NCI-H524 (cell line): ENCODE measurements around the gene HSD3B7.
"Not testable (repeated sequence)": the region's sequence is repeated elsewhere in the genome, so short reads cannot be mapped to it uniquely, and the experiment has no call there.

ENCODE experiments used
- DNase-seq, 2 experiments: peaks; one replicate each; lab custom pipeline; 2025; lab: John Stamatoyannopoulos, UW

The HSD3B7 gene

DNA sequence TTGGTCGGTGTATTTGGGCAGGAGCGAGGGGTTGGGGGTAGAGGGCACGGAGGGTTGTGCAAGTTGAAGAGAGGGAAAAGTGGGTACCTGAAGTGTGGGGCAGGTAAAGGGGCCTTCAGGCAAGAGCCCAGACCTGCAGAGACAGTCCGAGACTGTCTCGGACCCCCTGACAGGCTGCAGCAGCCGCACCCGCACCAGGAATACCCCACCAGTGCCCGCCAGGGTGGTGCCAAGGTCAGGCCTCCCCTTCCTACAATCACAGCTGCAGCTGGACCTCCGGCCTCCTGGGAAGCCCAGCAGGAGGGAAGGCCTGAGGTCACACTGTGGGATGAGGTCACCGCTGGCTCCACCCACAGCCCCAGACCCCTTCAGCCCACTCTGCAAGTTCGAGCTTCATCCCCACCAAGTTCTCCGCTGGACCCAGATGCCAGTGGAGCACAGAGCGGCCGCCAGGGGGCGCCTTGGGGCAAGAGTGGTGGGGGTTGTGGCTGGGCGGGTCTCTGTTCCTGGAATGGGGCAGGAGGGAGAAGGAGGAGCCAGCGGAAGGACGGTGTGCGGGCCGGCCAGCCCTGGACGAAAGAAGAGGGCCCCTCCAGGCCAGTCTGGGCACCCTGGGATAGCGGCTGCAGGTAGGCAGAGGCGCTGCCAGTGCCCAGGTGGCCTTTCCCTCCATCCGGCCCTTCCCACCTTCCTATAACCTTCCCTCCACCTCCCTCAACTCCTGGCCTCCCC lies at the start of gene HSD3B7:
TSS of gene HSD3B7 (plus strand) at position 539 of the 732 bp plus-strand sequence. CDS start 452 bp downstream, outside the sequence.
- peak; percentile 63 to 75 for DNase-seq

DNA sequence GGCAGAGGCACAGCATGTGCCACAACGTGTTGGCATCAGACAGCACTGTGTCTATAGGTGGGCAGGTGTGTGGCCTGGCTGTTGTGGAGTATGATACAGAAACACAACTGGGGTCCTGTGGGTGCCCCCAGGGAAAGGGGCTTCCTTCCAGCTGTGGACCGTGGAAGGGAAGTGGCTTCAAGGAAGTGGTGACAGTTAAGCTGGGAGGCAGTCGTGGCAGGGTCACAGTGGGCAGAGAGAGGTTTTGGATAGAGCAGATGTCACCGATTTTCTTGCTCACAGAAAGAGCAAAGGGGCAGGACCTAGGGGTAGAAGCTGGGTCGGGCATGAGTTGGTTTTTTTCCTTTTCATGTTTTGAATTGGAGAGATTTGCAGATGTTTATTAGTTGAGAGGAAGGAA lies 47.3 kb upstream of the HSD3B7 start:
- DNase-seq = no peak

DNA sequence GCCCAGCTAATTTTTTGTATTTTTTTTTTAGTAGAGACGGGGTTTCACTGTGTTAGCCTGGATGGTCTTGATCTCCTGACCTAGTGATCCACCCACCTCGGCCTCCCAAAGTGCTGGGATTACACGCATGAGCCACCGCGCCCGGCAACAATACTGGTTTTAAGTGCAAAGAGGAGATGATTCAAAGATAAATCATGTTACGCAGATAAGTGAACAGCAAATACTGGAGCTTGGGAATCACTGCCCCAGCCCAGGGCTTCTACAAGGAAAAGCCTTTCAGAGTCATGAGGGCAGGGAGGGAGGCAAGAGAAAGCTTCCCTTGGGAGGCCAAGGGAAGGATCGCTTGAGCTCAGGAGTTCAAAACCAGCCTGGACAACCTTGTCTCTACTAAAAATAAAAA lies 45.4 kb upstream of the HSD3B7 start:
- not testable (repeated sequence) for DNase-seq

- peak; percentile 21 to 63 for DNase-seq
These were observed 43.2 kb upstream of the HSD3B7 start for GRCh38 chr16:30941600-30942425.

DNA sequence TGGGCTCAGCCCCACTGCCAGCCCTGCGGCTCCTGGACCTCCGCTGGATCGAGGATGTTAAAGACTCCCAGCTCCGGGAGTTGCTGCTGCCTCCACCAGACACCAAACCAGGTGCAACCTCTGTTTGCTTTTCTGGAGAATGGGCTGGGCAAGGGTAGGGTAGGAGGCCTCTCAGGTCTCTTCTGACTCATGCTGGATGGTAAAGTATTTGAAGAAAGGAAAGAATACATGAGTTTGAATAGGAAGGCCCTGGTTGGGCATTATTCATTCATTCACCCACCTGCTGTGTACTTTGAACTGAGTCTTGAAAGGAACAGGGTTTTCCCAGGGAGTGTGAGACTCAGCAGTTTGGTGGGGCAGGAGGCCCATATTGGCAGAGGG lies 42.6 kb upstream of the HSD3B7 start:
- no peak for DNase-seq

GRCh38 chr16:30944352-30944751 lies 40.7 kb upstream of the HSD3B7 start:
- DNase-seq = no peak

DNA sequence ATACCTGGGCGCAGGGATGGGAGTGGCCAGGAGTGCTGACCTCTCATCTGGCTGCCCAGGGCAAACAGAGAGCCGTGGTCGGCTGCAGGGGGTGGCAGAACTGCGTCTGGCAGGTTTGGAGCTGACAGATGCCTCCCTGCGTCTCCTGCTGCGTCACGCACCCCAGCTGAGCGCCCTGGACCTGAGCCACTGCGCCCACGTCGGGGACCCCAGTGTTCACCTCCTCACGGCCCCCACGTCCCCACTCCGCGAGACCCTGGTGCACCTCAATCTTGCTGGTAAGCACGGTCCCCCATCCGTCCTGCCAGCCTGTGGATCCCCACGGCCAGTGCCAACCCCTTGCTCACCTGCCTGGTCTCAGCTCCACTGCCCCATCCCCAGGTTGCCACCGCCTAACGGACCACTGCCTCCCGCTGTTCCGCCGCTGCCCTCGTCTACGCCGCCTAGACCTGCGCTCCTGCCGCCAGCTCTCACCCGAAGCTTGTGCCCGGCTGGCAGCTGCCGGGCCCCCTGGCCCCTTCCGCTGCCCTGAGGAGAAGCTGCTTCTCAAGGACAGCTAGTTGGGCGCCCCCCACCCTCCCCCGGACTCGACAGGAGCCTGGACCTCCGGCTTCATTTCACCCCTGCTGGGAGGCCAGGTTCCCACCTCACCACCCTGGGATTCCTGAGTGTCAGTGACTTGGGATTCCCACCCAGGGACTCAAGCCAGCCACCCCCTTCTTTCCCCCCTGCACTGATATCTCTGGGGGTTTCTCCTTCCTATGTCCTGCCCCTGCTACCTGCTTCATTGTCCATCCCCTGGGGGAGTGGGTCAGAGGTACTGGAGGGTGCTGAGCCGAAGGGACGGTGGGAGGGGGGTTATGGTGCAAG lies 38.1 kb upstream of the HSD3B7 start:
- no peak for DNase-seq

DNA sequence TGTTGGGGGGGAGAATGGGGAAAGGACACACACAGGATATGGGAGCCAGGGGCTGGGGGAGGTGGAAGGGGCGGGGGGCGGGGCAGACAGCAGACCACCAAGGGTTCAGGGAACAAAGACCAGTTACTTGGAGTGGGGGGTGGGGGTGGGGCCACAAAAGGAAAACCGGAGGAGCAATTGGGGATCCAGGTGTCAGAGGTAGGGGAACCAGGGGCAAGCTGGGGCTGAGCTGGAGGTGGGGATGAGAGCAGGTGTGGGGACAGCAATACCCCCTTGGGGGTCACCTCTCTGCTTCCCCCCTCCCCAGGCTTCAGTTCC lies 37.5 kb upstream of the HSD3B7 start:
- DNase-seq = no peak

GRCh38 chr16:30947859-30948666 lies 36.9 kb upstream of the HSD3B7 start:
- DNase-seq = peak; percentile 98

DNA sequence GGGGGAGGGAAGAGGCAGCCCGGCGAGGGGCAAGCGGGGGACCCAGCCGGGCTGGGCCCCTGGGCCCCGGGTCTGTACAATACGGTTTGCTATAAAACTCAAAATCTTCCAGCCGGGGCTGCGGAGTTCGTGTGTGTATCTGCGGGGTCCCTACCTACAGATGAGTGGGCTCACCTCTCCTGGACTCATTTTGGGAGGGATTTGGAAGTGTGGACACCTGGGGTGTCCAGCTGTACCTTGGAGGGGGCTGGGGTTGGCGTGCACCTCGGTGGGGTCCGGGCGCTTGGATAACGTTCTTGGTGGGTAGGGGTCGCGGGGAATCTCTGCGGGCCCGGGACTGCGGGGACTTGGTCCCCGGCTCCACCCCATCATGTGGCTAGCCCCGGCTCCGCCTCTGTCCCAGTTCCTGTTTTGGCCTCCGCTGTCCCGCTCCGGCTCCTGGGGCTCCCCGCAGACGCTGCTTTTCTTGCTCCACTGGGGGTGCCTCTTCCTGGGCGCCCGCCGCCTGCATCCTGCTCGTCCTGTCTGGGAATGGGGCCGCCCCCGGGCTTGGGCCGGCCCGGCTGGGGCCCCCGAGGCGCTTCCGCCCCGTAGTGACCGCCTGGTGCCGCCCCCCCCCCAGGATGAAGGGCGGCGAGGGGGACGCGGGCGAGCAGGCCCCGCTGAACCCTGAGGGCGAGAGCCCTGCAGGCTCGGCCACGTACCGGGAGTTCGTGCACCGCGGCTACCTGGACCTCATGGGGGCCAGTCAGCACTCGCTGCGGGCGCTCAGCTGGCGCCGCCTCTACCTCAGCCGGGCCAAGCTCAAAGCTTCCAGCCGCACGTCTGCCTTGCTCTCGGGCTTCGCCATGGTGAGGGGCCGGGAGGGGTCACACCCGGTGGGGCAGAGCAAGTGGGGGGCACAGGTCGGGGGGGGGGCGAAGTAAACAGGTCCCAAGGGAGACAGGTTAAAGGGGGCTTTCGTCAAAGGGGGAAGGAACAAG lies 36.0 kb upstream of the HSD3B7 start, which contains the start of gene ORAI3:
TSS of gene ORAI3 (plus strand) at position 402 of the 983 bp plus-strand sequence. CDS start at position 624, 222 bp downstream.
- DNase-seq = peak in 1 of 2 experiments; percentile 40

GRCh38 chr16:30949650-30950515 lies 35.1 kb upstream of the HSD3B7 start:
- peak in 1 of 2 experiments; percentile 30 for DNase-seq

- no peak for DNase-seq
These were observed 34.4 kb upstream of the HSD3B7 start for GRCh38 chr16:30950516-30951065.

GRCh38 chr16:30951193-30951592 lies 33.8 kb upstream of the HSD3B7 start:
- no peak for DNase-seq

DNA sequence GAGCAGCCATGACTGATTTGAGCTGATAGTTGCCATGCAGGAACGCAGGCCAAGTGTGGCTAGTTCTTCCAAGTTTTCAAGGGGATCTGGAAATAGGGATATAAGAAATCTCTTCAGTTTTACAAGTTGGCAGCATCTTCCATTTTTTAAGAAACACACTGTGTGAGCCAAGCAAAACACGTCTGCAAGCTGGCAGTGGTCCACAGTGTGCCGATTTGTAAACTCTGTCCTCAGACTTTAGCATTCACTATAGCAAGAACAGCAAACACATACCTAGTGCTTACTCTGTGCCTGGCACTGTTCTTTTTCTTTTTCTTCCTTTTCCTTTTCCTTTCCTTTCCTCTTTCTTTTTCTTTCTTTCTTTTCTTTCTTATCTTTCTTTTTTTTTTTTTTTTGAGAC lies 33.3 kb upstream of the HSD3B7 start:
- DNase-seq = no peak

- no peak for DNase-seq
These were observed 31.9 kb upstream of the HSD3B7 start for GRCh38 chr16:30953111-30953510.

GRCh38 chr16:30953511-30954124 lies 31.4 kb upstream of the HSD3B7 start:
- peak; percentile 76 to 91 for DNase-seq

DNA sequence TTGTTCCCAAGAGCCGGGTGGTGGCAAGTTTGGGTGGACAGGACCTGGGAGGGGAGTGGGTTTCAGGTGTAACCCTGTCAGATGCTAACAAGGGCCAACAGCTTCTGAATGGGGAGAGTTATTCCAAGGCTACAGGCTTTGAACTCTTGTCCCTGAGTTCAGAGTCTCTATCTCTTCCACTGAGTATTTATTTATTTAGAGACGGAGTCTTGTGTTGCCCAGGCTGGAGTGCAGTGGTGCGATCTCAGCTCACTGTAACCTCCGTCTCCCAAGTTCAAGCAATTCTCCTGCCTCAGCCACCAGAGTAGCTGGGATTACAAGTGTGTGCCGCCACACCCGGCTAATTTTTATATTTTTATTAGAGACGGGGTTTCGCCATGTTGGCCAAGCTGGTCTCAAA lies 30.0 kb upstream of the HSD3B7 start:
- DNase-seq = no peak
